K562 (cell line): Measurements from ENCODE around the gene BRAP. TPM values are rescaled to one million over a fixed set of nuclear protein-coding genes. Genes with fewer than 3 reads are reported as not detected.
A peak's percentile ranks its signal among the peaks of the same experiment; 100 is the strongest.

Experiments used
- CBFB ChIP-seq: sonication (generic); formaldehyde crosslinking; IDR thresholded peaks from 2 replicates; pipeline ENCODE4 v1.4.0; 2020; ENCODE audit warnings: mild to moderate bottlenecking, missing genetic modification reagents
- CHCHD3 ChIP-seq: fragments of 250-450 bp; sonication (Bioruptor Pico); IDR thresholded peaks from 2 replicates; pipeline ENCODE4 v2.1.2; 2022; ENCODE audit warnings: mild to moderate bottlenecking
- KLF13 ChIP-seq: fragments of 450-650 bp; IDR thresholded peaks from 2 replicates; pipeline ENCODE4 v1.6.1; 2016; ENCODE audit warnings: missing genetic modification characterization, low read depth, mild to moderate bottlenecking, missing compliant biosample characterization, moderate library complexity, borderline replicate concordance
- LEF1 ChIP-seq: fragments of 450-650 bp; IDR thresholded peaks from 2 replicates; pipeline ENCODE4 v1.6.1; 2016; ENCODE audit warnings: mild to moderate bottlenecking
- MAX ChIP-seq: sonication (generic); formaldehyde crosslinking; IDR thresholded peaks from 2 replicates; pipeline ENCODE4 v1.9.0; 2022; ENCODE audit warnings: mild to moderate bottlenecking, missing genetic modification reagents
- THAP12 ChIP-seq: fragments of 250-450 bp; sonication (Bioruptor Pico); IDR thresholded peaks from 2 replicates; pipeline ENCODE4 v1.9.0; 2021; ENCODE audit warnings: mild to moderate bottlenecking, inconsistent platforms
- polyA plus RNA-seq, 8 experiments: library from polyadenylated mRNA; depleted of rRNA in 4 of 8; stranded (reverse) in 5 of 8; unstranded in 3 of 8; fragments of >200 nt; fragmentation: Nextera tagmentation in 2 of 8; fragmentation: Illumina TruSeq in 1 of 8; extraction: Ambion mirVana in 2 of 8; extraction: Trizol in 1 of 8; gene quantifications; 2 replicates each; pipeline versions ENCODE4 v1.2.1 to v1.2.3, GENCODE V29; 2011 to 2014; ENCODE audit warnings: inconsistent platforms in 1 of 8, missing spikeins in 1 of 8
- total RNA-seq, 7 experiments: library from RNA; depleted of rRNA in 6 of 7; stranded (reverse); fragments of >200 nt in 6 of 7; fragmentation: Illumina TruSeq in 2 of 7; extraction: Trizol in 2 of 7; gene quantifications; 2 replicates each; pipeline versions ENCODE4 v1.2.1 to v1.2.3, GENCODE V29; 2011 to 2021; ENCODE audit warnings: low replicate concordance in 1 of 7
- TF ChIP-seq, protein P1 (sequence below), 2 experiments: fragments of 450-650 bp; IDR thresholded peaks; 2 replicates each; pipeline ENCODE4 v1.6.1; 2016
- TF ChIP-seq, protein P2 (sequence below), 2 experiments: fragments of 450-650 bp; IDR thresholded peaks; 2 replicates each; pipeline ENCODE4 v1.6.1; 2016; ENCODE audit warnings: mild to moderate bottlenecking in 2 of 2, borderline replicate concordance in 1 of 2, low read depth in 1 of 2, moderate library complexity in 1 of 2
- TF ChIP-seq, protein P3 (sequence below), 2 experiments: IDR thresholded peaks; 2 replicates each; pipeline ENCODE4 v1.6.1; 2012; ENCODE audit warnings: improper control_type of control experiment in 2 of 2, low read depth in 2 of 2, low read length in 2 of 2, borderline replicate concordance in 1 of 2

Gene BRAP
- total and polyA plus RNA-seq, 9 of the 15 experiments (the other 6 are each of a cell fraction or from before 2014, with no cell fraction given): 2.2 to 32.6 (median 27.5) TPM

- TF ChIP-seq MAX (CRISPR knock-in tag) (no peak), CBFB (CRISPR knock-in tag) (no peak), THAP12 (no peak), CHCHD3 (CRISPR knock-in tag) (no peak), LEF1 (peak; percentile 89), KLF13 (tag) (no peak)
- TF ChIP-seq, protein P1, sequence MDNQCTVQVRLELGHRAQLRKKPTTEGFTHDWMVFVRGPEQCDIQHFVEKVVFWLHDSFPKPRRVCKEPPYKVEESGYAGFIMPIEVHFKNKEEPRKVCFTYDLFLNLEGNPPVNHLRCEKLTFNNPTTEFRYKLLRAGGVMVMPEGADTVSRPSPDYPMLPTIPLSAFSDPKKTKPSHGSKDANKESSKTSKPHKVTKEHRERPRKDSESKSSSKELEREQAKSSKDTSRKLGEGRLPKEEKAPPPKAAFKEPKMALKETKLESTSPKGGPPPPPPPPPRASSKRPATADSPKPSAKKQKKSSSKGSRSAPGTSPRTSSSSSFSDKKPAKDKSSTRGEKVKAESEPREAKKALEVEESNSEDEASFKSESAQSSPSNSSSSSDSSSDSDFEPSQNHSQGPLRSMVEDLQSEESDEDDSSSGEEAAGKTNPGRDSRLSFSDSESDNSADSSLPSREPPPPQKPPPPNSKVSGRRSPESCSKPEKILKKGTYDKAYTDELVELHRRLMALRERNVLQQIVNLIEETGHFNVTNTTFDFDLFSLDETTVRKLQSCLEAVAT (IDR thresholded peaks at IDR 0.05): no peak
- TF ChIP-seq, protein P2, sequence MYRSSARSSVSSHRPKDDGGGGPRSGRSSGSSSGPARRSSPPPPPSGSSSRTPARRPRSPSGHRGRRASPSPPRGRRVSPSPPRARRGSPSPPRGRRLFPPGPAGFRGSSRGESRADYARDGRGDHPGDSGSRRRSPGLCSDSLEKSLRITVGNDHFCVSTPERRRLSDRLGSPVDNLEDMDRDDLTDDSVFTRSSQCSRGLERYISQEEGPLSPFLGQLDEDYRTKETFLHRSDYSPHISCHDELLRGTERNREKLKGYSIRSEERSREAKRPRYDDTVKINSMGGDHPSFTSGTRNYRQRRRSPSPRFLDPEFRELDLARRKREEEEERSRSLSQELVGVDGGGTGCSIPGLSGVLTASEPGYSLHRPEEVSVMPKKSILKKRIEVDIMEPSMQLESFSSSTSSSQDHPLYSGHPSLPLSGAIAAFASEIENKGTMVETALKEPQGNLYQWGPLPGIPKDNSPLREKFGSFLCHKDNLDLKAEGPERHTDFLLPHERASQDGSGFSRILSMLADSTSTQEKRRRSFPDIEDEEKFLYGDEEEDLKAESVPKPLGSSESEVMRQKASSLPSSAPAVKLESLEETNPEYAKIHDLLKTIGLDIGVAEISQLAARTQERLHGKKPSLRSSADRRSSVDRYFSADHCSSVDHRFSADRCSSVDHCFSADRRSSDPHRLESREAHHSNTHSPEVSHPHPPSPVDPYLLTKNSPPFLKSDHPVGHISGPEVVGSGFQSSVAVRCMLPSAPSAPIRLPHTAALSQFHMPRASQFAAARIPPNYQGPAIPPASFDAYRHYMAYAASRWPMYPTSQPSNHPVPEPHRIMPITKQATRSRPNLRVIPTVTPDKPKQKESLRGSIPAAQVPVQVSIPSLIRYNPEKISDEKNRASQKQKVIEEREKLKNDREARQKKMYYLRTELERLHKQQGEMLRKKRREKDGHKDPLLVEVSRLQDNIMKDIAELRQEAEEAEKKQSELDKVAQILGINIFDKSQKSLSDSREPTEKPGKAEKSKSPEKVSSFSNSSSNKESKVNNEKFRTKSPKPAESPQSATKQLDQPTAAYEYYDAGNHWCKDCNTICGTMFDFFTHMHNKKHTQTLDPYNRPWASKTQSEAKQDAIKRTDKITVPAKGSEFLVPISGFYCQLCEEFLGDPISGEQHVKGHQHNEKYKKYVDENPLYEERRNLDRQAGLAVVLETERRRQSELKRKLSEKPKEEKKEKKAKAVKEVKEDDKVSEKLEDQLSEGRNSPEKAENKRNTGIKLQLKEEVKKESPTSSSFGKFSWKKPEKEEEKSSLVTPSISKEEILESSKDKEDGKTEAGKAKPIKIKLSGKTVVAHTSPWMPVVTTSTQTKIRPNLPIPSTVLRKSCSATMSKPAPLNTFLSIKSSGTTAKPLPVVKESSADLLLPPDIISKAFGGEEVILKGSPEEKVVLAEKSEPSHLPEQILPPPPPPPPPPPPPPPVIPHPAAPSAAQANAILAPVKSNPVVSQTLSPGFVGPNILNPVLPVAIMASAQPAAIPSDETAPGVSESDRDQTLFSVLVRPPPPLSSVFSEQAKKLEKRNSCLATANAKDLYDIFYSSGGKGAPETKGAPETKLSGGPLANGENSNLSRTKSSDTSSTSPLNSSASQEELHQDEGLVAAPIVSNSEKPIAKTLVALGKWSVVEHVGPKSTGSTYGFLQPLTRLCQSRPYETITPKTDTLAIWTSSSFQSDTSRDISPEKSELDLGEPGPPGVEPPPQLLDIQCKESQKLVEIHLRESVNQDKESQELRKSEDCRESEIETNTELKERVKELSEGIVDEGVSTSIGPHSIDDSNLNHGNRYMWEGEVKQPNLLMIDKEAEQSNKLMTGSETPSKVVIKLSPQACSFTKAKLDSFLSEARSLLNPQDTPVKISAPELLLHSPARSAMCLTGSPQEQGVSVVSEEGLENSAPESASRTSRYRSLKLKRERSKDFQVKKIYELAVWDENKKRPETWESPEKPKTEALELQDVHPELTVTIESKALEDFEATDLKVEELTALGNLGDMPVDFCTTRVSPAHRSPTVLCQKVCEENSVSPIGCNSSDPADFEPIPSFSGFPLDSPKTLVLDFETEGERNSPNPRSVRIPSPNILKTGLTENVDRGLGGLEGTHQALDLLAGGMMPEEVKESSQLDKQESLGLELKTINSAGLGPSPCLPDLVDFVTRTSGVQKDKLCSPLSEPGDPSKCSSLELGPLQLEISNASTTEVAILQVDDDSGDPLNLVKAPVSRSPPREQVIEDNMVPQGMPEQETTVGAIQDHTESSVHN (IDR thresholded peaks at IDR 0.05; ENCODE audit: borderline replicate concordance in 1 of 2, low read depth in 1 of 2): no peak
- TF ChIP-seq, protein P3, sequence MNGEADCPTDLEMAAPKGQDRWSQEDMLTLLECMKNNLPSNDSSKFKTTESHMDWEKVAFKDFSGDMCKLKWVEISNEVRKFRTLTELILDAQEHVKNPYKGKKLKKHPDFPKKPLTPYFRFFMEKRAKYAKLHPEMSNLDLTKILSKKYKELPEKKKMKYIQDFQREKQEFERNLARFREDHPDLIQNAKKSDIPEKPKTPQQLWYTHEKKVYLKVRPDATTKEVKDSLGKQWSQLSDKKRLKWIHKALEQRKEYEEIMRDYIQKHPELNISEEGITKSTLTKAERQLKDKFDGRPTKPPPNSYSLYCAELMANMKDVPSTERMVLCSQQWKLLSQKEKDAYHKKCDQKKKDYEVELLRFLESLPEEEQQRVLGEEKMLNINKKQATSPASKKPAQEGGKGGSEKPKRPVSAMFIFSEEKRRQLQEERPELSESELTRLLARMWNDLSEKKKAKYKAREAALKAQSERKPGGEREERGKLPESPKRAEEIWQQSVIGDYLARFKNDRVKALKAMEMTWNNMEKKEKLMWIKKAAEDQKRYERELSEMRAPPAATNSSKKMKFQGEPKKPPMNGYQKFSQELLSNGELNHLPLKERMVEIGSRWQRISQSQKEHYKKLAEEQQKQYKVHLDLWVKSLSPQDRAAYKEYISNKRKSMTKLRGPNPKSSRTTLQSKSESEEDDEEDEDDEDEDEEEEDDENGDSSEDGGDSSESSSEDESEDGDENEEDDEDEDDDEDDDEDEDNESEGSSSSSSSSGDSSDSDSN (IDR thresholded peaks at IDR 0.05; ENCODE audit: borderline replicate concordance in 1 of 2, low read depth in 2 of 2, low read length in 2 of 2): no peak
Measured at GRCh38 chr12:111705672-111706071, 19.9 kb upstream of the BRAP start (continued).
